Activated CD4-positive, alpha-beta T cell treated with anti-CD3 and anti-CD28 coated beads, Interleukin-2, amount 50 U/mL, for 24 hours (primary cell): ENCODE measurements around the gene ABHD4.

Experiments
- DNase-seq, 2 donors: peaks; one replicate each; pipeline ENCODE4 v3.0.0-alpha.2; 2020; ENCODE audit warnings: low read depth in 1 of 2, low spot score in 1 of 2

The ABHD4 gene, protein sequence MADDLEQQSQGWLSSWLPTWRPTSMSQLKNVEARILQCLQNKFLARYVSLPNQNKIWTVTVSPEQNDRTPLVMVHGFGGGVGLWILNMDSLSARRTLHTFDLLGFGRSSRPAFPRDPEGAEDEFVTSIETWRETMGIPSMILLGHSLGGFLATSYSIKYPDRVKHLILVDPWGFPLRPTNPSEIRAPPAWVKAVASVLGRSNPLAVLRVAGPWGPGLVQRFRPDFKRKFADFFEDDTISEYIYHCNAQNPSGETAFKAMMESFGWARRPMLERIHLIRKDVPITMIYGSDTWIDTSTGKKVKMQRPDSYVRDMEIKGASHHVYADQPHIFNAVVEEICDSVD

DNA sequence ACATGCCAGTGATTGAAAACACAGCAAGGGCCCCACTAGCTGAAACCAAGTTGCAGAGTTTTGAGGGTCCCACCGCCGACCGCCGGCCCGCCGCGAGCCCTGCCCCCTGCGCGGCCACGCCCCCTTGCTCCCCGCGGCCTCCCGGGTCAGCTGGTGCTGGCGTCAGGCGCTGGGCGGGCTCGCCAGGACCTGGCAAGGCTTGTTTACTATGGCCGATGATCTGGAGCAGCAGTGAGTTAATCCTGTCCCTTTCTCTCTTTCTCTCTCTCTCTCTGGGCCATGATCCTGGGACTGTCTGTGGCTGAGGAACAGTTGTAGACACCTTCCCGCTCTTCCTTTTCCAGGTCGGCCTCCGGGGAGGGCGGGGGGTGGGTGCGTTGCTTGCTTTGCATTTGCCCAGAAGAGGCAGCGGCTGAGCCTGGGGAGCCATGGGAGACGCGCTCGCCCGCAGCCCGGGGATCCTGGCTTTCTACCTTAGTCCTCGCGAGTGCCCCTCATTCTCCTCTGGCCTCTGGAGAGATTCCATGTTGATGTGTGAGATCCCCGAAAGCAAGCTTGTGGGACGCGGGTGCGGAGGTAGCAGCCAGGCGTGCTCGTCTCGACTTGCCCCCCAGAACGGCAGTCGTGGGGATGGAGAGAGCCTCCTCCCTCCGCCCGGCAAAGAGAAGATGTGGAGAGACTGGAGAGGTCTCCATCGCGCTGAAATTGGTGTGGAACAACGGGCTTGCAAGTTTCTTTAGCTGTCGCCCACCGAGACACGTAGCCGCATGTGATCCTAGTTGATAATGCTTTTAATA, at the start of gene ABHD4:
Gene ABHD4, plus strand, starts transcription at position 202 of the 797 bp plus-strand sequence. Its CDS starts 7 bp downstream, at position 209.
- peak in 1 of 2 donors; percentile 6 for DNase-seq

DNA sequence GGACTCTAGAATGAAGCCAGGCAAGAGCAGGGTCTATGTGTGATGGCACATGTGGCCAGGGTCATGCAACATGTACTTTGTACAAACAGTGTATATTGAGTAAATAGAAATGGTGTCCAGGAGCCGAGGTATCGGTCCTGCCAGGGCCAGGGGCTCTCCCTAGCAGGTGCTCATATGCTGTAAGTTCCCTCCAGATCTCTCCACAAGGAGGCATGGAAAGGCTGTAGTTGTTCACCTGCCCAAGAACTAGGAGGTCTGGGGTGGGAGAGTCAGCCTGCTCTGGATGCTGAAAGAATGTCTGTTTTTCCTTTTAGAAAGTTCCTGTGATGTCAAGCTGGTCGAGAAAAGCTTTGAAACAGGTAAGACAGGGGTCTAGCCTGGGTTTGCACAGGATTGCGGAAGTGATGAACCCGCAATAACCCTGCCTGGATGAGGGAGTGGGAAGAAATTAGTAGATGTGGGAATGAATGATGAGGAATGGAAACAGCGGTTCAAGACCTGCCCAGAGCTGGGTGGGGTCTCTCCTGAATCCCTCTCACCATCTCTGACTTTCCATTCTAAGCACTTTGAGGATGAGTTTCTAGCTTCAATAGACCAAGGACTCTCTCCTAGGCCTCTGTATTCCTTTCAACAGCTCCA, 48.7 kb upstream of the ABHD4 start:
- no peak for DNase-seq

DNA sequence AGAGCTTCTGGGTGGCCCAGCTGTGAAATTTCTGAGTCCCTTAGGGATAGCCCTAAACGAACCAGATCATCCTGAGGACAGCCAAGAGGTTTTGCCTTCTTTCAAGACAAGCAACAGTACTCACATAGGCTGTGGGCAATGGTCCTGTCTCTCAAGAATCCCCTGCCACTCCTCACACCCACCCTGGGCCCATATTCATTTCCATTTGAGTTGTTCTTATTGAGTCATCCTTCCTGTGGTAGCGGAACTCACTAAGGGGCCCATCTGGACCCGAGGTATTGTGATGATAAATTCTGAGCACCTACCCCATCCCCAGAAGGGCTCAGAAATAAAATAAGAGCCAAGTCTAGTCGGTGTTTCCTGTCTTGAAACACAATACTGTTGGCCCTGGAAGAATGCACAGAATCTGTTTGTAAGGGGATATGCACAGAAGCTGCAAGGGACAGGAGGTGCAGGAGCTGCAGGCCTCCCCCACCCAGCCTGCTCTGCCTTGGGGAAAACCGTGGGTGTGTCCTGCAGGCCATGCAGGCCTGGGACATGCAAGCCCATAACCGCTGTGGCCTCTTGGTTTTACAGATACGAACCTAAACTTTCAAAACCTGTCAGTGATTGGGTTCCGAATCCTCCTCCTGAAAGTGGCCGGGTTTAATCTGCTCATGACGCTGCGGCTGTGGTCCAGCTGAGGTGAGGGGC, 48.0 kb upstream of the ABHD4 start:
- DNase-seq, result peak in 1 of 2 donors; percentile 80

DNA sequence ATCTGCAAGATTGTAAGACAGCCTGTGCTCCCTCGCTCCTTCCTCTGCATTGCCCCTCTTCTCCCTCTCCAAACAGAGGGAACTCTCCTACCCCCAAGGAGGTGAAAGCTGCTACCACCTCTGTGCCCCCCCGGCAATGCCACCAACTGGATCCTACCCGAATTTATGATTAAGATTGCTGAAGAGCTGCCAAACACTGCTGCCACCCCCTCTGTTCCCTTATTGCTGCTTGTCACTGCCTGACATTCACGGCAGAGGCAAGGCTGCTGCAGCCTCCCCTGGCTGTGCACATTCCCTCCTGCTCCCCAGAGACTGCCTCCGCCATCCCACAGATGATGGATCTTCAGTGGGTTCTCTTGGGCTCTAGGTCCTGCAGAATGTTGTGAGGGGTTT, 46.5 kb upstream of the ABHD4 start:
- DNase-seq, result no peak

GRCh38 chr14:22552001-22552826, 45.9 kb upstream of the ABHD4 start:
- no peak for DNase-seq

DNA sequence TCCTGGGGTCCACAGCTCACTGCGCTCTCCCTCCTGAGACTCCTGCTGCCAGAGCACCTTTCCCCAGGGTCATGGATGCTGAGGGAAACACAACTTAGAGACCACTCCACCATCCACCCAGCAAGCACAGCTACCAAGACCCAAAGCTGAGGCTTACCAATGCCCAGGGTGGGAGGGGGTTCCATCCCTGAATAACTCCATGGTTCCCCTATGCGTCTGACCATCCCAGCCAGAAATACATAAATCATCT, 45.3 kb upstream of the ABHD4 start:
- DNase-seq, result no peak

DNA sequence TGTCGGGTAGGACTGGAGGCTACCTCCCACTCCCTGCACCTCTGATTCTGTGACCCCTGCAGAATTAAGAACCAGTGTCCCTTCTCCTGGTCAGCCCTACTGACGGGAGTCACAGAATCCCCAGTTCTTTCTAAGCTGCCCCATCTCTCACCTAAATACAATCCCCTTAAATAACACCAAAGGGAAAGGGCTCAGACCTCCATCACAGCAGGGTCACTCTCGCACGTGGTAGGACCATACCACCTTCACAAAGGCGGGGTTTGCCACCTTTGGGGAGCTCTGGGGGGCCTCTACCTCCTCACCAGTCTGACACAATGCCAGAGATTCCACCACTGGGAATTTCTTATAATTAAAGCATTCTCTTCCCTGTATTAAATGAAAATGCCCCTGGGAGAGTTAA, 44.7 kb upstream of the ABHD4 start:
- DNase-seq, result peak in 1 of 2 donors; percentile 14

GRCh38 chr14:22553861-22554497, 44.1 kb upstream of the ABHD4 start:
- DNase-seq, result peak in 1 of 2 donors; percentile 30

DNA sequence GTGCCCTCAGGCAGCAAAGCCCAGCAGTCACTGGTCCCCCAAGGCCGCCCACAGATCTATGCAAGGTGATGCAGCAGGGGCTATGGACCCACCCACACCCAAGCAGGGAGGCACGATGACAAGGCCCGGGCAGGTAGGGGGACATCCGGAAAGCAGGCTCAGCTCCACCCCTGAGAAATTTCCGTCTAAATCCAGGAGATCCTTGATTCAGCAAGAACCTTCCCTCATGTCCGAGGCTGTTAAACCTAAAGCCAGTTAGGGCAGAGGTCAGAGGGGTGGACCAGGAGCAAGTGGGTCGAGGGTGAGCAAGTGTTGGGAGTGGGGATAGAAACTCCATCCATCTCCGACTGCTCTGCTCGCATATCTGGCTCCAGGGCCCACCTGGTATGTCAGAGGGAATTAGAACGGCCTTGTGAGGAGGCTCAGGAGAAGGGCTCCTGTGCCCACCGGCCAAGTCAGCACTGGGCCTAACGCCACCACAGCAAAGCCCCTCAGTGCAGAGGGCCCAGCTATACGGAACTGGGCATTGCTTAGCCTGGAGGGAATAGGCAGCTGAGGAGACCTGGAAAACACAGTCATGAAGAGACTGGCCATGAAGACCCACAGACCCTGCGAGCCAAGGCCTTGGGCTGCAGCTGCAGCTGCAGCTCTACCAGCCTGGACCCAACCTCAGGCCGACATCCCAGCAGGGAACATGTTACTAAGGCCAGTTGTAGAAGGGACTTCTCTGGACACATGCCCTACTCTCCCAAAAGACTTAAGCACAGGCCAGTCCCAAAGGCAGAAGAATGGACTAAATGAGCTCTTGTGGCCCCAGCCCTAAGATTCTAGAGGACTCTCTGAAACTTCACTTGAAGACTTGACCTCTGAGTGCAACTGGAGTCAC, 43.4 kb upstream of the ABHD4 start:
- peak in 1 of 2 donors; percentile 27 for DNase-seq

DNA sequence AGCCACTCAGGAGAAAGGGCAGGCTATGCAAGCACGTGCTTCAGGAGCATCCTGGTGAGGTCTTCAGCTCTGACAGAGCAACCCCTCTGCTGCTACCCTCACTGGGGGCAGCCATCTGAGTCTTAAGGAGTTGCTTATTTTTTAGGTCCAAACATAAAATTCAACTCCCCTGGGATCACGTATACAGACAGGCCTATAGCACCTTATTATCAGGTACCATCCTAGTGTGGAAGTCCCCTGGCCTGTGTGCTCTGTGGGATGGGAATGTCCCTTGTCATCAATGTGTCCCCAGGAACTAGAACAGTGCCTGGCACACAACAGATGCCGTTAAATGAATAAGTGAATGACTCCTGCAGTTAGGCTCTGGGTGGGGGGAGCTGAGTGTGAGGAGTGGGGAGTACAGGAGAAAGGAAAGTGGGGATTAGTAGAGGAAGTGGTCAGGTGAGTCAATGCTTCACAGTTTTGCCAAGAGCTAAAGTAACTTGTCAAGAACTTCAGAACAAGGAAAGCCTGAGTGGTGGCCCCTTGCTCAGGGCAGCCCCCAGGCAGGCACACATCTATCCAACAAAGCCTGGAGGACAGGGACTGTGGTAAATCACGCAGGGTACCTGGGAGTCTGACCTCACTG, 42.6 kb upstream of the ABHD4 start:
- DNase-seq, result peak in 1 of 2 donors; percentile 84

DNA sequence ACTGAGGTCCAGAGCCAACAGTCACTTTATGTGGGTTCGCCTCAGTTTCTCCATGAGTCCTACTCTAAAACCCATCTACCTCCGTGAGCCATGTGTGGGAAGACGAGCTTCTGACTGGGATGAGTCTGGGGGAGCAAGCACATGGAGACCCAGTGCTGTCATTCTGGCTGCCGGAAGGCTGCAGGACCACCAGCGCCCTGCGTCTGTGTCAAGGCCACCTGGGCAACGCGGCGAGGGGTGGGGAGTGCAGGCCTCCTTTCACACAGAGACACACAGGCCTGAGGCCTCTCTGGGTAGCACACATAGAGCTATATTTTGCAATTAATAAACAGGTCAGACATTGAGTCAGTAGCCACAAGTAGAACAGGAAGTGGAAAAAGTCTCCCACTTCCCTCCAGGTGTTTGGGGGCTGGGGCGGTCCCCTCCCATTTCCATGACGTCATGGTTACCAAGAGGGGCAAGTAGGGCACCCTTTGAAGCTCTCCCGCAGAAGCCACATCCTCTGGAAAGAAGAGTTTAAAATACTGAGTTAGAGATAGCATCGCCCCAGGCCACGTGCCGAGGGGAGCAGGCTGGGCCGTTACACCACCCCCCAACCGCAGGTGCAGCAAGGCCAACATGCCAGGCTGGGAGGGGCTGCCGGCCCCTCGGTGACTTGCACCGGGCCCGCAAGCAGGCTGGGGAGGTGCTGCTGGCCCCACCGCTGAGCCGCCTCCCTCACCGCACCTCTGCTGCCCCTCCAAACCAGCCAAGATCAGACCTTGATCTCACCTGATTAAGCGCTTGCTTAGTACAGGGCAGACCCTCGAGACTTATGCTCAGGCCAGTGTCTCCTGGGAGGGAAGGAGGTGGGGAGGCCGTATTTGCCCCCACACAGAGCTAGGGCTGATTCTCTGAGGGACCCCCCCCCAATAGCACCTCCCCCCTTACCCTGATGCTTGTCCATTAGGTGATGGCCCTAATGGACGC, 41.8 kb upstream of the ABHD4 start:
- peak; percentile 85 to 98 for DNase-seq

- DNase-seq, result peak; percentile 92
Observed at GRCh38 chr14:22556990-22557623, 41.0 kb upstream of the ABHD4 start.

DNA sequence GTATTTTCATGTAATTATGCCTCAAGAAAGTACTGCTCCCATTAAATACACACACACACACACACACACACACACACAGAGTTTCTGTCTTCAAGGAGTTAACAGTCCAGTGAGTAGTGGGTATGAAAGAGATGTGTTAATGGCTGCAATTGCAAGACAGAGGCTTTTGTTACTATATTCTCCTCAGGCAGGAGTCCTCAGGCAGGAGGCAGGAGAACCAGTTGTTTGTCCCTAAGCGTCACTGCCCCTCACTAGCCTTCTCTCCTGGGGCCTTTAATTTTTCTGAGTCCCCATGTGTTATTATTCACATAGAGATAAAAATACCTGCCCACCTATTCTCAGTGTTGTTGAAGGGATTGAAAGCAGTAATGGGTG, 40.3 kb upstream of the ABHD4 start:
- DNase-seq, result no peak

- no peak for DNase-seq
Observed at GRCh38 chr14:22558221-22558913, 39.7 kb upstream of the ABHD4 start.

- no peak for DNase-seq
Observed at GRCh38 chr14:22559041-22559440, 39.1 kb upstream of the ABHD4 start.

GRCh38 chr14:22560662-22561365, 37.3 kb upstream of the ABHD4 start:
- DNase-seq, result no peak
